GM18858 (cell line): ENCODE results near the gene ESRP2.

Source experiments
- ATAC-seq: cut with Tn5 transposase; IDR thresholded peaks from one replicate; pipeline ENCODE4 v1.9.1; 2021; ENCODE audit not compliant: unreplicated experiment

The ESRP2 gene

DNA sequence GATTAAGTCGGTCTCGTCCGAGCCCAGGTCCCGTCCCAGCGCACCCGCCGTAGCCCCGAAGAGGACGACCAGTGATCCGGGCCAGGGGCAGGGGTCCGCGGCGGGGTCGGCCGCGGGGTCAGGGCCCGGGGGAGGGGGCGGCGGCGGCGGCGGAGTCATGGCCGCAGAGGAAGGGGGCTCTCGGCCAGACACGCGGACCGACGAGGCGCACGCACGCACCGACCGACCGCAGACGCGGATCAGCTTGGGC is at the start of gene ESRP2:
Gene ESRP2, minus strand, starts transcription at position 241 of the 250 bp plus-strand sequence. Its CDS starts 82 bp downstream, at position 159.
- no peak for ATAC-seq

GRCh38 chr16:68285683-68286082 is 49.8 kb upstream of the ESRP2 start:
- ATAC-seq: no peak

DNA sequence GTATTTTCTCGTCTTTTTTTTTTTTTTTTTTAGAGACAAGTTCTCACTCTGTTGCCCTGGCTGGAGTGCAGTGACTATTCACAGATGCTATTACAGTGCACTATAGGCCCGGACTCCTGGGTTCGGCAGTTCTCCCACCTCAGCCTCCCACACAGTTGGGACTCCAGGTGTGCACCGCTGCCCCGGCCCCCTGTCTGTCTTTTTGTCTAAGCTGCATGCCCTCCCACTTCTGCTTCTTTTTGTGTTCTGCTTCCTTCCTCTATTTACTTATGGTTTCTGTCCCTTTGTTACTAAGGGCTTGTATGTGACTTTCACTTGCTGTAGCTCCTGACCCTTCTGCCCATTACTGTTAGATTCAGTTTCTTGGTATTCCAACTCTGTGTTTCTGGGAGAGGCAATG is 48.9 kb upstream of the ESRP2 start:
- ATAC-seq: no peak

GRCh38 chr16:68283801-68284598 is 48.1 kb upstream of the ESRP2 start:
- no peak for ATAC-seq

DNA sequence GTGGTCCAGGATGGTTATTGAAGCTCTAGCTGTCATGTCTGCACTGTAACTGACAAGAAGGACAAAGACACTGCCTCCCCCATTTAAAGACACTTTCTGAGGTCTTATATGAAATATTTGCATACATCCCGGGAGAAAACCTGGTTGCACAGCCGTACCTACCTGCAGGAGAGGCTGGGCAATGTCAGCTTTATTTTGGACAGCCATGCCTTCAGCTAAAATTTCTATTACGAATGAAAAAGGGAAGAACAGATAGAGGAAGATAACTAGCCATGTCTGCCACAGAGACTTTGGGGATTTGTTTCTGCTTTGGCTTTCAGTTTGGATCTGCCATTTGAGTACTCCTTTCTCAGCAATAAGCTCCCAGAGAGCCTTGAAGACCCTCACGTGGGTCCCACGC is 47.4 kb upstream of the ESRP2 start:
- ATAC-seq: no peak

- no peak for ATAC-seq
Observed at GRCh38 chr16:68282064-68282452, 46.1 kb upstream of the ESRP2 start.

DNA sequence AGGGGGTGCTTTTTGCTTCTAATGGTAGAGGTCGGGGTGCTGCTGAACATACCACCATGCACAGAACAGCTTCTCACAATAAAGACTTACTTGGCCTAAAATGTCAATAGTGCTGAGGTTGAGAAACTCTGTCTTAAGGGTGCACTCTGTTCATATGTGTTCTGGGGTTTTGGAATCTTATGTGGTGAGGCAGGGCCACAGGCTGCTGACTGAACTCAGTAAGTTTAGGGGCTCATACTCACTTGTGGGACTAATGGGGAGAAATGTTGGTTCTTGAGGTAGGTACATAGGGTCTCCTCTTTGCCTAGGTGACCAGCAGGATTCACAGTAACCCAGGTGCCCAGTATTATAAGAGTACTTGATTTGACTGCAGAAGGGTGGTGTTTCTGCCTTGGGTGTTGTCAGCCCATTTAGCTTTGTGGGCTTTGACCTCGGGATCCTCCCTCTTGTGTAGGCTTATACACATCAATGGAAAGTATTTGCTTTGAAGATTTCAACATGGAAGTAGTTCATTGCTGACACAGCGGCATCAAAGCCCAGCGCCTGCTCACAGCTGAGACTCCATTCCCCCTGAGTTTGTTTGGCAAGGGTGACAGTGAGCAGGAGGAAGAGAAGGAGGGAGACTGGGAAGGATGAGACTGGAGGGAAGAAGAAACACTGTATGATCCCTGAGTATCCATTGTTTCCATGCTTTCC is 45.6 kb upstream of the ESRP2 start:
- ATAC-seq: no peak

DNA sequence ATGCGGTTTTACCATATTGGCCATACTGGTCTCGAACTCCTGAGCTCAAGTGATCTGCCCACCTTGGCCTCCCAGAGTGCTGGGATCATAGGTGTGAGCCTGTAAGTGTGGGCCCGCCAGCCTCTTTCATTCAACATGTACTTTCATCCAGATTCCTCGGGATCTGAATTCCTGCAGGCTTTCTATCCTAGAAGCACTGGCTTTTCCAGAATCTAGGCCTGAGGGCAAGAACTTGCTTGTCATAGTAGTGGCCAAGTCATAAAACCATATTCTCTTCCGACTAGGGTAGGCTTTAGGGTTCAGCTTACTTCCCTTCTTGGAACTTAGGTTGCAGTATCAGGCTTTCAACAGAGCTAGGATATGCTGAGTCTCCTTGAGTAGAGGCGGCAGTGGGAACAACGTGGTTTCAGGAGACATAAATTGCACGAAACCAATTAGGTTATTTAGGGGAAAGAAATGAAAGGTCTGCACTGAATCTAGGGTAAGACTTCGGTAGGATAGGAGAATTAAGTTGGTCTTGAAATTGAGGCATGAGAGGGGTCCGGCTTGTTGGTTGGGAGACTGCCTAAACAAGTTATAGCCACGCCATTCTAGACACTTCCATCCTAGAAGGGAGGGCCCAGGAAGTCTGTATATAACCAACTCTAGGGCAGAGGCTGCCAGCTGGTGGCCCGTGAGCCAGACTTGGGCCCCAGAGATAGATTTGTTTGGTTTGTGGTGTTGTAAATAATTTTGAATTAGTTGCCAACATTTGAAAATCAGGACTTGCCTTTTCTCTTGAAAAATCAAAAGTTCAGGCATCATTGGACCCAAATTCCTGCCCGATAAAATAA is 44.0 kb upstream of the ESRP2 start:
- no peak for ATAC-seq

- no peak for ATAC-seq
Observed at GRCh38 chr16:68276223-68276622, 40.3 kb upstream of the ESRP2 start.

- ATAC-seq: peak; percentile 68
Observed at GRCh38 chr16:68275611-68276191, 39.8 kb upstream of the ESRP2 start.

DNA sequence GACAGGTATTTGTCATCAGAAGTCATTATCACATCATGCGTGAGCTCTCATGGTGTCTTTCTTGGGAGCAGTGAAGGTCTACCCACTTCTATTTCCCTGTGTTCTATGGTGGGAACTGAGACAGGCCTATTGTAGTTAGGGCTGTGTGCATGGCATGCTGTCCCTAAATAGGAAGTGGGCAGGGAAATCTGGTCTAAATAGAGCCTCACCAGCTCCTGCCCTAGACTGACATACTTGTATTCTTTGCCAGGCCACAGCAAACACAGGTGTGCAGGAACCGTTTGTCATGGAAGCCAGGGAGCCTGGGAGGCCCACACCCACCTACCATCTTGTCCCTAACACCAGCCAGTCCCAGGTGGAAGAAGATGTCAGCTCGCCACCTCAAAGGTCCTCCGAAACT is 38.5 kb upstream of the ESRP2 start:
- ATAC-seq: no peak

- no peak for ATAC-seq
Observed at GRCh38 chr16:68273896-68274295, 38.0 kb upstream of the ESRP2 start.

DNA sequence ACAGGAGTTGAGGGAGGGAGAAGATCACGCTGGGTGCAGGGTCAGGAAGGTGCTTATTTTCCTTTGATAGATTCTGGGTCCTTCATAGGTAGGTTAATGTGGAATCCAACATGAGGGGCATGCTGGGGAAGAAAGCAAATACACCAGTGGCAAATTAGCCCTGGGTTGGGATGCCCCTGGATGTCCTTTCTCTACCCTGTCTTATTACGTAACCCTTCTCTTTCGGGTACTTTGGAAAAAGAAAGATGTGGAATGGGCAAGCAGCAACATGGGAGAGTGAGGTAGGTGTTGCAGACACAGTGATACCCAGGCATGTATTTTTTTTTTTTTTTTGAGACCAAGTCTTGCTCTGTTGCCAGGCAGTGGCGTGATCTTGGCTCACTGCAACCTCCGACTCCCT is 37.5 kb upstream of the ESRP2 start:
- ATAC-seq: no peak

DNA sequence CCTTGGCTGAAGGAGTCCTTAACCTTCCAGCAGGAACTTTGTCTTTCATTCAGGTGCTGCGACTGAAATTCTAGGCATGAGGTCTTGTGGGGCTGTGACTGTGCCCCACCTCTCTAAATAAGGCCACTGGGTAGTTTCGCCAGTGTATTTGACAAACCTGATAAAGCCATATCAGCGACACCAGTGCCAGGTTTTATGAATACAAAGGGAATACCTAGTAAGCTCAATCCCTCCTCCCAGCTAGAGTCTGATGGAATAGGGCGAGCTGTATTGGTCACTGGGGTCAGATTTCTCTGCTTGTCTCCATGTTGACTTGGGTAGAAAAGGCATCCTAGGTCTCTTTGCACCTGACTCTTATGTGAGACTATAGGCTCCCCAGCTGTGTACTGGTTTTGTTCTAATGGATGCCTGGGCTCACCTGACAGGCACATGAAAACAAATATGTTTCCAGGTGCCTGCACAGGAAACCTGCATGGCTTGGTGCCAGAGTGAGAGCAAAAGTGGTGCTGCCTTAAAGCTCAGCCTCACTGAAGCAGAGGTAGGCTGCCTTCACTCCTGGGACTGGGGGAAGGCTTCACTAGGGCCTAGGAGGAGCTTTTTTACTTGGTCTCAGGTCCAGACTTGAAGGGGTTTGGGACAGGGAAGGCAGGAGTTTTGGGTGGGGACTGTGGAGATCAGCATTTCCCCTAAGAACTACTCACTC is 36.7 kb upstream of the ESRP2 start:
- ATAC-seq: no peak

DNA sequence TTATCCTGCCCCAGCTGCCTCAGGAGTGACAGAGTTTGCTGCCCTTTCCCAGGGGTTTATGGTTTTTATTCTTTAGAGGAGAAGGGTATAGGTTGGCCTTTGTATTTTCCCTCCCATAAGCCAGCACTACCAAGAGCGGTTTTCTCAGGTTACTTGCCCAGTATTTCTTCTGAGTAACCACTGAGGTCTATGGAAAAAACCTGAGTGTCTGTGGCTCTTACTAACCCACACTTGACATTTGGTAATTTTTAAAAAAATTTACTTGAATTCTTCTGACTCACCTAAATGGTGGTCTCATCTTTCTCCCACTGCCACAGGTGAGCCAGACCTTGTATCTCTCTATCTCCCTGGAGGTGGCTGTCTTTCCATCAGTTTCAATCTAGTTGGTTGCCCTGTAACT is 34.4 kb upstream of the ESRP2 start:
- no peak for ATAC-seq

DNA sequence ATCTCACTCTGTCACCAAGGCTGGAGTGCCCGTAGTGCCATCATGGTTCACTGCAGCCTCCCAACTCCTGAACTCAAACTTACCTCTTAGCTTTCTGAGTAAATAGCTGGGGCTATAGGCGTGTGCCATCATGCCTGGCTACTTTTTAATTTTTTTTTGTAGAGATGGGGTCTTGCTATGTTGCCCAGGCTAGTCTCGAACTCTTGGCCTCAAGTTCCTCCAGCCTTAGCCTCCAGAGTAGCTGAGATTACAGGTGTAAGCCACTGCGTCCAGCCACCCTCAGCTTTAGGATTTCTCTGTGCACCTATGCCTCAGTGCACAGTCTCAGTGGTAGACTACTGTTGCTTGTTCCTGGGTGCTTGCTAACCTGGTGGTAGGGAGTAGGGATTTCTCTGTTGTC is 33.9 kb upstream of the ESRP2 start:
- ATAC-seq: no peak

DNA sequence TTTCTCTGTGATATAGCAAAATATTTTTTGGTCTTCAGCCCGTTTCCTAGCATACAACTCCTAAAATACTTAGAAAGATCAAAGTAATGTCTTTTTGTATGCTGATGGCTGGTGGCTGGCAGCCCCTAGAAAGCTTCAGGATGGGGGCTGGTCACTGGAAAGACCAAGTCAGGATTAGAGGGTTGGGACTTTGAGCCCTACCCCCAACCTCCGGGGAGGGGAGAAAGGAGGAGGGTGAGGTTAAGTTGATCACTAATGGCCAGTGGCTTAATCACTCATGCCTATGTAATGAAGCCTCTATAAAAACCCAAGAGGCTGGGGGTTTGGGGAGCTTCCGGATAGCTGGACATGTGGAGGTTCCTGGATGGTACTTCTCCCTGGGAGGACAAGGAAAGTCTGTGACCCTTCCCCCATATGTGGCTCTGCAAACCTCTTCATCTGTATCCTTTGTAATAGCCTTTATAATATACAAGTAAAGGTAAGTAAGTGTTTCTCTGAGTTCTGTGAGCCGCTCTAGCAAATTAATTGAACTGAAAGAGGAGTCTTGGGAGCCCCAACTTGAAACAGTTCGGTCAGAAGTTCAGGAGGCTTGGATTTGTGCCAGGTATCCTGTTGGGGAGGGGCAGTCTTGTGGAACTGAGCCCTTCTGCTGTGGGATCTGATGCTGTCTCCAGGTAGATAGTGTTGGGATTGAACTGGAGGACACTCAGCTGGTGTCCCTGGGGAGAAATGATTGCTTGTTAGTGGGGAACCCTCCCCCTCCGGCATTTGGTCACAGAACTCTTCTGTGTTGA is 31.9 kb upstream of the ESRP2 start:
- ATAC-seq: no peak

DNA sequence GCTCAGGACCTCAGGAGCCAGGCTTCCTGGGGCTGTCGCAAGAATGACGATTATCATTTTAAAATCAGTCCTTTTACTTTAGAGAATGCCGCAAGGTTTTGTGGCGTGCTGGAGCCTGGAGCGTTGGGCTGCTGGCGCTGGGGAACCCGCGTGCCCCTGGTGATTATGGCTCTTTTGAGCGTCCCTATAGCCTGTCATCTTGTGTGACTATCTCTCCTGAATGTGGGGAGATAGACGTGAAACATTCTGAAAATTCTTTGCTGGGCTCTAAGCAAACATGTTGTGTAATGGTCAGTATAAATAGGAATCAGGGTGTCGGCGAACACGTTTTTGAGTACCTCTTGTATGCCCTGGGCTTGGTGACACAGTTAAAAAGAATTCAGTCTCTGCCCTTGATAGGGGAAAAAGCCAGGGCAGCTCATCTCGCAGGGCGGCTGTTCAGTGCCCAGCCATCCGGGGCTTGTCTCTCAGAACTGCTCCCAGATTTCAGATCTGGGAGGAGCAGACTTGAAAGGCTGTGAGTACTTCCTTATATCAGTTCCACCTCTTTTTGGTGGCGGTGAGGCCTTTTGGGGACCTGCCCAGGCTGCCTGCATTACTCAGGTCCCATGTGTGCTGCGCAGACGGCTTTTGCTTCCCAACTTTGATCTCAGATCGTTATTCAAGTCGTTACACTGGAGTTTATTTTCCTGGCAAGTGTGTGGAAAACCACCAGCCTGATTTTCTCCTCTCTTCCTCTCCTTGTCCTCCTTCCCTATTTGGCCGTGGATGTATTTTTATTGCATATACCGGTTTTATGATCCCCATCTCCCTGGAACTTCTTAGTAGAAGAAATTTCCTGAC is 29.4 kb upstream of the ESRP2 start:
- ATAC-seq: no peak
